ENCODE results near the gene NDUFA9. TPM values are rescaled to one million over a fixed set of nuclear protein-coding genes. Genes with fewer than 3 reads are reported as not detected.

The NDUFA9 gene
- total RNA-seq, 4 donors from 2014 or later: 18.7 to 56.1 (median 32.7) TPM

DNA sequence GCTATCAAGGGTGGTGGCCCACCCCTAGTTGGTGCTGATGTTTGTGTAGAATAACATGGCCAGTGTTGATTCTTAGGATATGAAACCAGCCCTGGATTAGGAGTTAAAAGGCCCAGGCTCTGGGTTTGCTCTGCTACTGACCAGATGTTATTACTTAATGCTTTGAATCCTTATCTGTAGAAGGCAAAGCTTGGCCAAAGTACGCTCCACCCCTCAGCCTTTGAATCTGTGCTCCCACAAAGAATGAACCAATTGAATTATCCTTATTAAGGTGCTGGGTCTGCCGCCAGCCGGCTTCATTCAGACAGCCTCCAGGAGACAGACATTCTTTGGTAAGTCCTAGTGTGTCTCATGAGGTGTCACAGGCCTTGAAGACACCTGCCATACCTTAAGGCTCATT, 41.9 kb upstream of the NDUFA9 start:
- peak; percentile 74 for DNase-seq (ENCODE audit: extremely low spot score)
- no peak overlapping the region for H3K27ac ChIP-seq (replicated peaks in 1 of 4)
- no peak overlapping the region for H3K4me3 ChIP-seq
- intact Hi-C loops (cut with DNase I): no loop called here
- H3K9me3 ChIP-seq: no peaks in the 10 kb centered on the region
- H3K4me1 ChIP-seq: peaks cover 16 to 25% (median 23%) of the 10 kb centered on the region in 4 donors
- 78% methylated on average over 3 of the region's 3 CpGs for WGBS
- H3K27me3 ChIP-seq: no peaks in the 10 kb centered on the region
- peaks cover 17 to 23% (median 22%) of the 10 kb centered on the region in 4 donors for H3K36me3 ChIP-seq
- TF ChIP-seq POLR2A (IDR thresholded peaks at IDR 0.05; ENCODE audit: low read depth): no peak
- TF ChIP-seq POLR2AphosphoS5 (IDR thresholded peaks at IDR 0.05): no peak
- no peak for TF ChIP-seq CTCF (IDR thresholded peaks at IDR 0.05)
- no peak for TF ChIP-seq EP300 (IDR thresholded peaks at IDR 0.05)

- Histone ChIP-seq H3K9me3 (no peaks in the 10 kb centered on the region), H3K36me3 (peaks cover 30 to 43% (median 41%) of the 10 kb centered on the region in 4 donors), H3K27ac (replicated peaks in 1 of 4) (no peak overlapping the region), H3K27me3 (no peaks in the 10 kb centered on the region), H3K4me3 (no peak overlapping the region), H3K4me1 (peaks cover 16 to 25% (median 23%) of the 10 kb centered on the region in 4 donors)
- no peak for DNase-seq (ENCODE audit: extremely low spot score)
- TF ChIP-seq EP300 (IDR thresholded peaks at IDR 0.05) (no peak), CTCF (IDR thresholded peaks at IDR 0.05) (no peak), POLR2AphosphoS5 (IDR thresholded peaks at IDR 0.05) (no peak), POLR2A (IDR thresholded peaks at IDR 0.05; ENCODE audit: low read depth) (no peak)
- intact Hi-C loops (cut with DNase I): no loop called here
- 81% methylated on average over 9 of the region's 9 CpGs for WGBS
Measured at GRCh38 chr12:4609071-4609470, 39.8 kb upstream of the NDUFA9 start.

DNA sequence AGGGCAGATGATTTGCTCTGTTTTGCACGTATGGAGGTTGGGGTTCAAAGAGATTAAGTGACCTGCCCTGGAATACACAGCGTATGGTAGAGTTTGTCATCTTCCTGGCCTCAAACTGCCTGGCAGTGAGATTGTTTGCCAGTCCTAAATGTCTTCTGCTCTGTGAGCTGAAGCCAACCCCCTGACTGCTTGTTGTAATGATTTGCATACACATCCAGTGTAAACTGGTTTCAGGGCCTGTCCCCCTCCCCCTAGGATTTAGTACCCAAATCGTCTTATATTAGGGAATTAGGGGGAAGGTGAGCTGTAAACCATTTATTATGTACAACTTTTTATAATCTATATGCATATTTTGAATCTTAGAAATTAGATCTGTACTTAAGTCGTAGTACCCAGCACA, 38.4 kb upstream of the NDUFA9 start:
- no peak for TF ChIP-seq CTCF (IDR thresholded peaks at IDR 0.05)
- intact Hi-C loops (cut with DNase I): loop anchor here (5.0 kb wide), 1 partner anchor 37 kb away; the partner anchor contains the start of genes AKAP3 and NDUFA9
- Histone ChIP-seq H3K27me3 (no peaks in the 10 kb centered on the region), H3K4me3 (no peak overlapping the region), H3K36me3 (peaks cover 32 to 57% (median 53%) of the 10 kb centered on the region in 4 donors), H3K27ac (replicated peaks in 1 of 4) (no peak overlapping the region), H3K9me3 (no peaks in the 10 kb centered on the region), H3K4me1 (peaks cover 14 to 25% (median 20%) of the 10 kb centered on the region in 4 donors)
- 88% methylated on average over 4 of the region's 4 CpGs for WGBS
- no peak for DNase-seq (ENCODE audit: extremely low spot score)

DNA sequence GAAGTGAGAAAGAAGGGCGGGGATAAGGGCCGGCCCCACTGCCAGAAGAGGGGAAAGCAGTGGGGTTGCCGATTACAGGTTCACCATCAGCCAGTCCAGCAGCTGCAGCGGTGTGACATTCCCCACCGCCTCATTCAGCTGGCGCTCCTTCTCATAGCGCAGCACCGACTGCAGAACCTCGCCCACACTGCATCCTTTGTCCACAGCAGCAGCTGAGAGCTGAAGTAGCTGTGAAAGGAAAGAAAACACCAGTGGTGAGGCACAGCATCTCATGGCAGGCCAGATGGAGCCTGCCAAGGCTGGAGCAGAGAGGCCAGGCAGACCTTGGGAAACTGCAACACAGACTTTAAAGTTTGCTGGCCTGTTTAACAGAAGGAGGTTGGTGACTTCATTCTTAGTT, 33.2 kb upstream of the NDUFA9 start:
- peaks cover 29 to 54% (median 46%) of the 10 kb centered on the region in 4 donors for H3K36me3 ChIP-seq
- H3K27ac ChIP-seq (replicated peaks in 1 of 4): no peak overlapping the region
- H3K27me3 ChIP-seq: no peaks in the 10 kb centered on the region
- no peaks in the 10 kb centered on the region for H3K9me3 ChIP-seq
- DNase-seq (ENCODE audit: extremely low spot score): peak; percentile 55
- no peaks in the 10 kb centered on the region for H3K4me1 ChIP-seq
- H3K4me3 ChIP-seq: no peak overlapping the region
- intact Hi-C loops (cut with DNase I): no loop called here
- 83% methylated on average over 5 of the region's 9 CpGs for WGBS
- TF ChIP-seq POLR2AphosphoS5 (IDR thresholded peaks at IDR 0.05) (no peak), CTCF (IDR thresholded peaks at IDR 0.05) (no peak), POLR2A (IDR thresholded peaks at IDR 0.05; ENCODE audit: low read depth) (no peak), EP300 (IDR thresholded peaks at IDR 0.05) (no peak)

DNA sequence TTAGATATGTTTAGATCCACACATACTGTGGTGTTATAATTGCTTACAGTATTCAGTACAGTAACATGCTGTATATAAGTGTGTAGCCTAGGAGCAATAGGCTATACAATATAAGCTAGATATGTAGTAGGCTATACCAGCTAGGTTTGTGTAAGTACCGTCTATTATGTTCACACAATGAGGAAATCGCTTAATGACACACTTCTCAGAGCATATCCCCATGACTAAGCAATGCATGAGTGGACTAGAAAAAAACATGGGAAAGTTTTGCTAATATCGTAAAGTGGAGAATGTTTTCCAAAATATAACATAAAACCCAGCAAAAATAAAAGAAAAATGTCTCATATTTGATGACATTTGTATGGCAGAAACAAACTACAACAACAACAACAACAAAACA, 27.4 kb upstream of the NDUFA9 start:
- 91% methylated on average over 3 of the region's 3 CpGs for WGBS
- Histone ChIP-seq H3K4me1 (no peaks in the 10 kb centered on the region), H3K4me3 (no peak overlapping the region), H3K27ac (replicated peaks in 1 of 4) (no peak overlapping the region), H3K36me3 (no peaks in the 10 kb centered on the region), H3K27me3 (peaks cover 0 to 3% (median 0%) of the 10 kb centered on the region in 4 donors), H3K9me3 (no peaks in the 10 kb centered on the region)
- TF ChIP-seq EP300 (IDR thresholded peaks at IDR 0.05) (no peak), POLR2A (IDR thresholded peaks at IDR 0.05; ENCODE audit: low read depth) (no peak), CTCF (IDR thresholded peaks at IDR 0.05) (no peak), POLR2AphosphoS5 (IDR thresholded peaks at IDR 0.05) (no peak)
- intact Hi-C loops (cut with DNase I): no loop called here
- no peak for DNase-seq (ENCODE audit: extremely low spot score)
